Measurements from ENCODE around the gene SERPINA12.

SERPINA12 gene

GRCh38 chr14:94446126-94446525 lies 63.1 kb downstream of the SERPINA12 start:
- H3K27ac ChIP-seq = no peak overlapping the region
- no peak for TF ChIP-seq ZFX (IDR thresholded peaks at IDR 0.05)
- no peak for TF ChIP-seq CTCF (conservative IDR thresholded peaks at IDR 0.05)

- no peak overlapping the region for H3K27ac ChIP-seq
- no peak for TF ChIP-seq ZFX (IDR thresholded peaks at IDR 0.05)
- no peak for TF ChIP-seq CTCF (conservative IDR thresholded peaks at IDR 0.05)
Measured at GRCh38 chr14:94445003-94445402, 64.3 kb downstream of the SERPINA12 start.

GRCh38 chr14:94441531-94442205 lies 67.6 kb downstream of the SERPINA12 start:
- H3K27ac ChIP-seq = no peak overlapping the region
- TF ChIP-seq ZFX (IDR thresholded peaks at IDR 0.05) (no peak), CTCF (conservative IDR thresholded peaks at IDR 0.05) (no peak)

- H3K27ac ChIP-seq = no peak overlapping the region; the same call in 1 of the 2 replicates
- TF ChIP-seq CTCF (conservative IDR thresholded peaks at IDR 0.05) (no peak), ZFX (IDR thresholded peaks at IDR 0.05) (no peak)
Measured at GRCh38 chr14:94441130-94441529, 68.1 kb downstream of the SERPINA12 start.

GRCh38 chr14:94439453-94440057 lies 69.7 kb downstream of the SERPINA12 start:
- peak; percentile 2; the same call in 1 of the 2 replicates for TF ChIP-seq CTCF (conservative IDR thresholded peaks at IDR 0.05)
- TF ChIP-seq ZFX (IDR thresholded peaks at IDR 0.05) = no peak

More at GRCh38 chr14:94439453-94440057, 69.7 kb downstream of the SERPINA12 start:
- no peak overlapping the region for H3K27ac ChIP-seq

All from C4-2B (cell line).